GM21390 (cell line): ENCODE measurements around the gene PHLDA1.

Experiments
- ATAC-seq: cut with Tn5 transposase; IDR thresholded peaks from one replicate; pipeline ENCODE4 v1.9.1; 2021; ENCODE audit not compliant: unreplicated experiment

Gene PHLDA1

DNA sequence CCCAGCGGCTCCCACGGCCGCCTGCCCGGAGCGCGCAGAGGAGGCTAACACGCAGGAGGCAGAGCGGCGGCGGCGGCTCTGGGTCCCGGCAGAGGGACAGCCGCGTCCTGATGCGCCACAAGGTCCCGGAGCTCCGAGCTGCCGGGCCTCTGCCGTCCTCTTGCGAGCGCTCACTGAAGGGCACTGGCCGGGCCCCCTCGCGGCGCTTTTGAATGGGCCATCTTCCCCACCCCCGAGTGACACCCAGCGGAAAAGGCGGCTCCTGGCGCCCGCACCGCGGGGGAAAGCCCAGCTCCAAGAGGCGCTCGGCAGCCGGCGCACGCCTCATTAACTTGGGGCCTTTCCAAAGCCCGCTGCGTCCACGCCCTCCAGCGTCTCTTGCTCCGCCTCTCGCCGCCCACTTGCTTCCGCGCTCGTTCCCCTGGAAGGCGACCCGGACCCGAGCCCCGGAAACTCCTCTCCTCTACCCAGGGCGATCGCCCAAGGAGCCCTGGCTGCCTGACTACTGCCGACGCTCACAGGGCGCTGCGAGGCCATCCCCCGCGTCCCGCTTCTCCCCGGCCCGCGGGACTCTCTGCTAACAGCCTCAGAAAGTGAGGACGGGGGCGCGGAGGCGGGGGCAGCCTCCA is at the start of gene PHLDA1:
Gene PHLDA1 (minus strand): TSS at position 363 of the 629 bp plus-strand sequence.
- peak; percentile 84 for ATAC-seq

DNA sequence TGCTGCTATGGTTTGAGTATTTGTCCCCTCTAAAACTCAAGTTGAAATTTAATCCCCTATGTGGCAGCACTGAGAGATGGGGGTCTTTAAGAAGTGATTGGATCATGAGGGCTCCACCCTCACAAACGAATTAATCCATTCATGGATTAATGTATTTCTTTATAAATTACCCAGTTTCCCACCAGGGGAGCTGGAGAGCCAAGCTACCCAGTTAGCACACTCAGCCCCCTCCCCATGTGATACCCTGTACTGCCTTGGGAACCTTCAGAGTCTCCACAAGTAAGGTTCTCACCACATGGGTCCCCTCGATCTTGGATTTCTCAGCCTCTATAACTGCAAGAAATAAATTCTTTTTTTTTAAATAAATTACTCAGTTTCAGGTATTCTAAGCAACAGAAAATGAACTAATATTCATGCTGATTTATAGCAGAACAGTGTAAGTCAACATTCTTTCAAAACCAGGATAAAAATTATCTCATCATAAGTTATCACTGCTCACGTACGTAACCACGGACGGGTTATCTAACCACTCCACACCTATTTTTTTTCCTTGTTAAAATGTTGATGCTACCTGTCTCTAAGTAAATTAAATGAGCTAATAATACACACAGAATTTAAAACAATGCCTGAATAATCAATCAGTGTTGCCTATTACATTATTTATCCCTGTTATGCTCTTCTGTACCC is 49.3 kb upstream of the PHLDA1 start:
- no peak for ATAC-seq

DNA sequence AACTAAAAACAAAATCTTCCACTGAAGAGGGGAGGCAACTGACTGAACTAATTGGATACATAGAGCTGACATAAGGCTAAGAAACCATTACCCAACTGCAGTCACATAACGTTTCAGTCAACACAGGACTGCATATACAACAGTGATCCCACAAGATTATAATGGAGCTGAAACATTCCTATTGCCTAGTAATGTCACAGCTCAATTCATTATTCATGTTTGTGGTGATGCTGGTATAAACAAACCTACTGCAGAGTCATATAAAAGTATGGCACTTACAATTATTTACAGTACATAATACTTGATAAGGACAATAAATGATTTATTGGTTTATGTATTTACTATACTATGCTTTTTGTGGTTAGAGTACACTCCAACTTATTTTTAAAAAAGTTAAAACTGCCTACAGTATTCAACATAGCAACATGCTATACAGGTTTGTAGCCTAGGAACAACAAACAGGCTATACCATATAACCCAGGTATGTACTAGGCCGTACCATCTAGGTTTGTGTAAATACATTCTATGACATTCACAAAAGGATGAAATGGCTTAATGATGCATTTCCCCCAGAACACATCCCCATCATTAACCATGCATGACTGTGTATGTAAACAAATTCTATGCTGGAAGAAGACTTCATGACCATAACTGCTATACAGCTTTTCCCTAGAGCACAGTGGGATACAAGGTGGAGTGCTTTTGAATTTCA is 48.6 kb upstream of the PHLDA1 start:
- no peak for ATAC-seq

DNA sequence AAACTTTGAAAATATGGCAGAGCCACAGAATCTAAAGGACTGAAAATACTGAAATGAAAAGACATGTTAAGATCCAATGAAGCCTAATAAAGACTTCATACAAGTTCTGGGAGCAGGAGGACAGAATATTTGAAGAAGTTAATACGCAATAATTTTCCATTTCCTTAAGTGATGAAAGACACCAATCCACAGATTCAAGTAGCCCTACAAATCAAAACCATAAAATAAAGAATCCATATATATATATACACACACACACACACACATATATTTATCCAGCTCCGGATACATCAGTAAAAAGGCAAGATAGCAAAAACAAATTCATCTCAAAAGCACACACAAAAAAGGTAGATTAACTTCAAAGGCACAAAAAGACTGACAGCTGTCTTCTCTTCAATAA is 47.2 kb upstream of the PHLDA1 start:
- ATAC-seq = no peak

DNA sequence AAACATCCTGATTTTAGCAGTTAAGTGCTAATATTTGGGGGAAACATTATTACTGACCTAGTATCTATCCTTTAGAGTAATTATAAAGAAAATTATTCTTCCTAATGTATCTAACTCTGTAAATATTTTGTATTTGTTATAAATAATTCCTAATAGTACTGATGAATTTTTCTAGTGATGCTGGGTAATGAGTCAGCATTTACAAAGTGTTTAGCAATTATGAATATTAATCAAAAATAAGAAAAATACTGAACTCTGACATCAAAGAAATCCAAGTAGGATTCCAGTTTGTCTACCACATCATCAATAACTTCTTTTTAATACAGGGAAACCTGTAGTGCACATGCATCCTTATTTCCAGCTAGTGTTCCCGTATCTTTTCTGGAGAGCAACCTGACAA is 43.9 kb upstream of the PHLDA1 start:
- ATAC-seq = no peak

DNA sequence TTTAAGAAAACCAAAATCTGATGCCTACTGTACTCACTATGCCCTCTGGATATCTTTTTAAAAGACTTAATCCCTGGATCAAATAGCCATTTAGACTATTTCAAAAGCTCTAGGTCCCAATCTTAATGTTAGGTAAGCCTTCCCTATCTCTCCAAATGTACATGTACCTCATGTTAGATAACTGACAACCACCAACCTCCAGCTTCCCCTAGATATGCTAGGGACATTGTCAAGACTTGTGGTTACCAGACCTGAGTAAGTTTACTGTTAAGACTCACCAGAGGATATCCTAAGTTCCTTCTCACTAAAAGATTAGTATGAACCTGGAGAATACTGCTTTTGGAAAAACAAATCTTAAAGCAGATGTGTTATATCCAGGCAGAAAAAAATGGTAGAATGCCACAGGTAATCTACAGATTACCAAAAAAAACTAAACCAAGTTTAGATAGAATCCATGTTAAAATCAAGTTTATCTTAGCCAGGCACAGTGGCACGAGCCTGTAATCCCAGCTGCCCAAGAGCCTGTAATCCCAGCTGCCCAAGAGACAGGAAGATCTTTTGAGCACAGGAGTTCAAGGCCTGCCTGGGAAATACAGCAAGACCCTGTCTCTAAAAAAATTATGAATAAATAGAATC is 43.2 kb upstream of the PHLDA1 start:
- no peak for ATAC-seq

DNA sequence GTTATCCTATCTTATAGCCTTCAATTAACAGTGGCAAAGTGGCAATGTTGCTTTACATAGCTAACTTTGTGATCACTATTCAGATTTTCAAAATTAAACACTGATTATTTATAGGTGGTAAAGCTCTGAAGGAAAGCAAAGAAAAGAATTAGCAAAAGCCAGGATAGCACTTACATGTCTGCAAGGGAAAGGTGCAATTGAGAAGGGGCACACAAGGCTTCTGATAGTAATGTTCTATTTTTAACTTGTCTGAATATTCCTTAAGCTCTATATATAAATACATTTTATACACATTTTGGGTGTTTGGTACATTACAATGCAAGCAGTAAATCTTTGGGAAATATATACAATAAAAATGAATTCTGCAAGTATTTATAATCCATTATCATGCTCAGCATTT is 42.0 kb upstream of the PHLDA1 start:
- no peak for ATAC-seq

DNA sequence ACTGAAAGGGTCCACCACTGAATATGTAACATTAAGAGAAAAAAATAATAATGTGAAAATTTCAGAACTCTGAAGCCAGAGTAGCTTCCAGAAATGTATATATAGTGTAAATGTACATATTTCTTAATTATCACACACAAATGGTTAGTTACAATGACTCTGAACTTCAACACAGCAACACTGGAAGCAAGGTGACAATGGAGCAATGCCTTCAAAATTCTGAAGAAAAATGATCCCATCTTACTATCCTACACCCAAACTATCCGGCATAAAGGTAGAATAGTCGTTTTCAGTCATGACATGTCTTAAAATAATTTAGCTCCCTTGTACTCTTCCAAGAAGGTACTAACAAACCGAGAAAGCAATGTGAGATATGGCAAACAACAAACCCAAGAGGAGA is 41.0 kb upstream of the PHLDA1 start:
- no peak for ATAC-seq

DNA sequence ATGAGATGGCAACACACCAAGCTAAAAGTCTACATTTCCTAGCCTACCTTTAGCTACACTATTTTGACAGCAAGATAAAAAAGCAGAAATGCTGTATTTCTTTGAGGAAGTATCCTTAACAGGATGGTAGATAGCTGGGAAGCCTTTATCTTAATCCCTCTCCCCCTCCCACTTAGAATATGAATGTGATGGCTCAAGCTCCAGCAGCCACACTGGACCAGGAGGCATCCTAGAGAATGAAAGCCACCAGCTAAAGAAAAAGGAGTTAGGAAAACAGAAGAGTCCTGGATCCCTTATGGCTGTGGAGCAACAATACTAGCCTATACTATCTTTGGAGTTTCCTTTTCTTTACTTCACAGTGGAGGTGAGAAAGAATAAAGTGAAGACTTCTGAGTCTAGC is 37.8 kb upstream of the PHLDA1 start:
- no peak for ATAC-seq

DNA sequence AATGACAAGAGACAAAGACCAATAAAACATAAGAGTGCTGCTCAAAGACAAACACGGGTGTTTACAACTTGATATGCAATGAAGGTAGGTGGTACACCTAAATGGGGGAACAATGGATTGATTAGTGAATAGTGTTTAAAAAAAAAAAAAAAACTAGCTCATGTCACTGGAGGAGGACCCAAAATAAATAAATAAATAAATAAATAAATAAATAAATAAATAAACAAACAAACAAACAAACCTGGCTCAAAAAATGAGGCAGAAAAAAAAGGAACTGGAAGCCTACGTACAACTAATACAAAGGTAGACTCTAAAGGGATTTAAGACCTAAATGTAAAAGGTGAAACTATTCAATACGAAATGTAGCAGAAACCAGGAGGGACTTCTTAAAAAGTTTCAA is 34.3 kb upstream of the PHLDA1 start:
- no peak for ATAC-seq

DNA sequence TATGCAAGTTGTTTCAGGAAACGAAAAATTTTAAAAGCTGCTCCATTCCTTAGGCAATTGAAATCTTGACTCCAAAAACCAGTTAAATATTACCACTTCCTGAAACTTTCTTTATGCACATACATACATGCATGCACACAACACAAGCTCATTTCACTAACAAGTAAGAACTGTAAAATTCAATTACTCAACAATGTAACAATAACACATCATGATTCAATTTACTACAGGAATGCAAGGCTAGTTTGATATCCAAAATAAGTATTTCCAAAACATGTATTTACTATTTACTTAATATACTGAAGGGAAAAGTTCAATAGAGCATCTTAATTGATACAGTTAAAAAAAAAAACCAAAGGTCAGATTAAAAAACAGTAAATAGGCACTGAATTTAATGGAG is 33.3 kb upstream of the PHLDA1 start:
- no peak for ATAC-seq

DNA sequence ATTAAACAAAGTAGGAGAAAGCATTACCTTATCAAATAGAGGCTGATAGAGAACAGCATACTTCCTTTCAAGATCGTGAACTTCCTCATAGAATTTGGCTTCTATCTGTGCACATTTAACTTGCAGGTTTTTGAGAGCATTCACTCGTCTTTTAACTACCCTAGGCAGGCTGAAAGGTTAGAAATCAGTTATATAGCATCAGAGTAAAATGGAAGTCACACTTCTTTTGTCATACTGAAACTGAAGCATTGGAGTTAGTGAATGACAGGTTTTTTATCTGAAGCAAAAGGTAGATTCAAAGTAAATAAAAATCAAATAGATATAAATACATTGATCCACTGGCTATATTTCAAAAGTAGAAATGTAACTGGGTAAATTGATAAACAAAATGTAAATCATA is 28.5 kb upstream of the PHLDA1 start:
- ATAC-seq = no peak

DNA sequence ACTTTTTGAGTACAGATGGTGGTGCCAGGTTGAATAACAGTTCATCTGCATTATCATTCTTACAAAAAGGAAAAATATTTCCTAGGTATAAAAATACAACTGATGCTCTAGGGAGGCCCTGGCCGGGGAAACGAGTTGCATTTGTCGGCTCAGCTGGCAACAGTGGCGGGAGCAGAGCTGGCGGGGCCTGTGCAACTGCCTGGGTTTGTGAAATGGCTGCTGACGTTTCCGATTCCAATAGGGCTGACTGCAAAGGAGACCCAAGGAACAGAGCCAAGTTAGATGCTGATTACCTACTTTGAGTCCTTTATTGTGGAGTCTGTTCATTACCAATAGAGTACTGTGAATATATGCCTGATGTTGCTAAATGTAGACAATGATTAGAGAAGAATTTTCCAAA is 25.8 kb upstream of the PHLDA1 start:
- ATAC-seq = no peak

DNA sequence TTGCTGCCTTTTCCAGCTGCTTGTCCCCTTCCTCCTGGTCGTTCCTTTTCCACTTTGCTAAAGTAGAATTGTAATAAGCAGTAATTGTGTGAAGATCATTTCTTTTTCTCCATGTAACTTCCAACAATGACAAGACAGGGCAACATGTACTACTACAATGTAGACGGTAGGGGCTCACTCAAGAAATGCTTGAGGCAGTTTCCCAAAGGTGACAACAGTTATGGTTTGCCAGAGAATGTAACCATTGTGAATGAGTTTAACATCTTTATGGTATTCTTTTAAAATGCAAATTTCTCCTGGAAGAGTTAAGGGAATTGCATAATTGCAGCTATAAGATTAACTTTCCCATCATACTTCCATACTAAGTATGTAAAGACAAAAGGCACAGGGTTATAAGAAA is 23.8 kb upstream of the PHLDA1 start:
- ATAC-seq = no peak

DNA sequence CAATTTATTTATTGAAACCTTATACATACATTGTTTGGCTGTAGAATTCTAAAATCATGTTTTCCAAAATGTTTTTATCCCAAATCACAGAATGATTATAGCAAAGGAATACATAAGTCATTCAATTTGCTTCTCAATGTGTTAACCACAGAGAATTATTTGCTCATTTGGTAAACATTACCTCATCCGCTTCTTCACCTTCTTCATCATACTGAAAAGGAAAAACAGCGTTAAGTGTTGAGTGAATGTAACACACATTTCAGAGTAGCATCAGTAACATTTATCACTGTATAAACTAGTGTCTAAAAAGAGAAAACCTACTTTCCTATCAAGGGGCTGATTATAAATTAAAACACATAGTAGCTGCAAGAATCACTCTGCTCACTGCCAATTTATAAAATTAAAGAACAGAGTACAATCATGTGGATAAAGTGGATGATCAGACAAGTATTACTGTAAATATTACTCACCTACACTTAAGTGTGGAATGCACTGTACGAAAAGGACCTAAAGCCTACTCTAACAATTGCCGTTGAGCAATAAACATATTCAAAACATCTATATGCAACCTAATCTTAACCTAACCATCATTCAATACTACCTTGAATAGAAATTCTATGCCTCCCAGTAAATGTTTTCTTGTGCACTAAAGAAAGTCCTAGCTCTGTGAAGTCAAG is 18.1 kb upstream of the PHLDA1 start:
- ATAC-seq = no peak

DNA sequence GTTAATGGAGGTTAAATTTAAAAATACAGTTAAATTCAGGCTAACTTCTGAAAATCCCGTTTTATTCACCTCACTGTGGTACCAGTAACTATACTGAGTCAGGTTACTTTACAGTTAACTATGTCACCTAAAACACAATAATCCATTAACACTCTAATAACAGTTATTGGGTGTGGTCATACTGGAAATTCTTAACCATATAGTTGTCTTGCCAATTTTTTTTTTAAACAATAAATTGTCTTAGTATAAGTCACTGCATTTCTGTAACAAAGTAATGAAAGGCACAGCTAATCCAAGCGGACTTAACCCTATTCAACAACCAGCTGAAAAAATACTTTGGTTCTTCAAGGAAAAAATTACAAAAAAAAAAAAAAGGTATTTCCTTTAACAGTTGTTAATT is 16.2 kb upstream of the PHLDA1 start:
- ATAC-seq = no peak

DNA sequence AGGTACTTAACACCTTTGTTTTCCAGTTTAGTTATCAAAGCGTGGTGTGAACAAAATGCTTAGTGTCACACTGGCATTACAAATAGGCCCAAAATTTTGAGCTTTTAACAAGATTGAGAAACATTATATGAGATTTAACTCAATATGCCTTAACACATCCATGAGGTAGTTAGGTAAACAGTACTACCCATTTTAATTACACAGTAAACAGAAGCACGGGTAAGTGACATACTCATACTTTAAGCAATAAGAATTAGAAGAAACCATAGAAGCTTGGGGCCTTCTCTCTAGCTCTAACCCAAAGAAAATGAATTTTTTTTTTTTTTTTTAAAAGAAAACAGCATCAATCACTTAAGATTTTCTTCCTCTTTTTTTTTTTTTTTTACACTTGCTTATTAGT is 15.5 kb upstream of the PHLDA1 start:
- ATAC-seq = no peak

DNA sequence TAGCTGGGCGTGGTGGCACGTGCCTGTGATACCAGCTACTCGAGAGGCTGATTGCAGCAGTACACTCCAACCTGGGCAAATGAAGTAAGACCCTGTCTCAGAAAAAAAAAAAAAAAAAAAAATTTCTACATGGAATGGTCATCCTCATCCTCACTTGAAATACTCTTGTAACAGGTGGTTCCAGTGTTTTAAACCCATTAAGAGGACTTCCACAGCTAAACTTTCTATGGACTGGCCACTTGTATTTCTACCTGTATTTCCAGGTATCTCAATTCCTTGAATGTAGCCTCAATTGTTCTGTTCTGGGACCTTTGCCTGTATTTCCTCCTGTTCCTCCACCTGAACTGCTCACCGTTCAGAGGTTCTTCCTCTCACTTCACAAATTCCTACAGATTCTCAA is 11.8 kb upstream of the PHLDA1 start:
- no peak for ATAC-seq

DNA sequence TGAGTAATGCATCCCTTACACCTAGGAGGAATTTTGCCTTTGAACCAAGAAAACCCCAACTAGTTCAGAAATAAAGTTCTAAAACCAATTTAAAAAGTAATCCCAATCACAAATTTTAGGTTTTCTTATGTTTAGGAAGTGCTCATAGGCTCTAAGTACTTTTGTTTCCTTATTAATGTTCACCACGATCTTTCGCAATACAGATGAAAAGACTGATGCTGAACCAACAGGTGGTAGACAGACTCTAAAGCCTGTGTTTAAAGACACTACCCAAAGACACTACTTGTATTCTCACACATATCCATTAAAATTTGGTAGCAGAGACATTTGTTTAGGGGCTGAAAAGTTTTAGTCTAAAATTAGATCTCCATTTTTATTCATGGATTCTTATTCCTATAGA is 10.6 kb upstream of the PHLDA1 start:
- ATAC-seq = no peak

DNA sequence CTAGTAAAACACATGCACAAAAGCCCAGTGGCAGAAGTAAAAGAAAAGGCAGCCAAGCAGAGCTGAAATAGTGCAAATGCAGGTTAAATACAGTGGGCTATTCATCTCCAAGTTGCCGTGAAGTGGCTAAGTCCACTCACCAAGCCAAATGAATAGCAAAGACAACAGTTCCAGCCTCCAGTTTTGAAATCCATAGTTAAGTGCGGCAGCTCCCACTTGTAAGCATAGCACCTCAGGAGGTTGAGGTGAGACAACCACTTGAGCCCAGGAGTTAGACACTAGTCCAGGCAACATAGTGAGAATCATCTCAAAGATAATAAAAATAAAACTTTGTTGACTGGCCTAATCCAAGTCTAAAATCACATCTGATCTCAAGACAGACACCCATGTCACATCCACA is 9.8 kb upstream of the PHLDA1 start:
- ATAC-seq = no peak

DNA sequence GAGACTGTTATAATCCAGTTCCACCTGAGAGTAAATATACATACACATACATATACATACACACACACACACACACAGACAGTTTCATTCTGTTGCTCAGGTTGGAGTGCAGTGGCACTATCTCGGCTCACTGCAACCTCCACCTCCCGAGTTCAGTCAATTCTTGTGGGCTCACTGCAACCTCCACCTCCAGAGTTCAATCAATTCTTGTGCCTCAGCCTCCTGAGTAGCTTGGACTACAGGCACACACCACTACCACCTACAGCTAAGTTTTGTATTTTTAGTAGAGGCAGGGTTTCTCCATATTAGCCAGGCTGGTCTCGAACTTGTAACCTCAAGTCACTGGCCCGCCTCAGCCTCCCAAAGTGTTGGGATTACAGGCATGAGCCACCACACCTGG is 8.9 kb upstream of the PHLDA1 start:
- no peak for ATAC-seq
